GM19468 (cell line): ENCODE results near the gene TAS1R2.

Experiments
- ATAC-seq: cut with Tn5 transposase; IDR thresholded peaks from one replicate; pipeline ENCODE4 v1.9.1; 2021; ENCODE audit warnings: mild to moderate bottlenecking, moderate library complexity, moderate number of reproducible peaks; ENCODE audit not compliant: unreplicated experiment; ENCODE audit errors: extremely low read depth

TAS1R2 gene

GRCh38 chr1:18884727-18885126, 25.3 kb upstream of the TAS1R2 start:
- ATAC-seq: no peak

GRCh38 chr1:18884419-18884717, 24.9 kb upstream of the TAS1R2 start:
- no peak for ATAC-seq

GRCh38 chr1:18883636-18884418, 24.4 kb upstream of the TAS1R2 start:
- ATAC-seq: no peak

GRCh38 chr1:18883079-18883478, 23.6 kb upstream of the TAS1R2 start:
- ATAC-seq: no peak

GRCh38 chr1:18882486-18882885, 23.0 kb upstream of the TAS1R2 start:
- ATAC-seq: no peak

GRCh38 chr1:18881642-18882431, 22.4 kb upstream of the TAS1R2 start:
- no peak for ATAC-seq

GRCh38 chr1:18881164-18881563, 21.7 kb upstream of the TAS1R2 start:
- ATAC-seq: no peak

GRCh38 chr1:18880585-18880984, 21.1 kb upstream of the TAS1R2 start:
- ATAC-seq: no peak

GRCh38 chr1:18879791-18880309, 20.4 kb upstream of the TAS1R2 start:
- no peak for ATAC-seq

GRCh38 chr1:18879215-18879790, 19.8 kb upstream of the TAS1R2 start:
- ATAC-seq: no peak

- no peak for ATAC-seq
Measured at GRCh38 chr1:18878538-18879214, 19.2 kb upstream of the TAS1R2 start.

GRCh38 chr1:18877282-18877681, 17.8 kb upstream of the TAS1R2 start:
- ATAC-seq: no peak

- ATAC-seq: no peak
Measured at GRCh38 chr1:18876210-18876609, 16.8 kb upstream of the TAS1R2 start.

- ATAC-seq: no peak
Measured at GRCh38 chr1:18875796-18876128, 16.3 kb upstream of the TAS1R2 start.

- no peak for ATAC-seq
Measured at GRCh38 chr1:18875107-18875795, 15.8 kb upstream of the TAS1R2 start.

- no peak for ATAC-seq
Measured at GRCh38 chr1:18874600-18874999, 15.1 kb upstream of the TAS1R2 start.

- no peak for ATAC-seq
Measured at GRCh38 chr1:18874036-18874435, 14.6 kb upstream of the TAS1R2 start.

GRCh38 chr1:18872071-18872611, 12.7 kb upstream of the TAS1R2 start:
- no peak for ATAC-seq

- ATAC-seq: no peak
Measured at GRCh38 chr1:18871401-18872070, 12.1 kb upstream of the TAS1R2 start.
